ENCODE measurements around the gene PISD.
"Not testable (repeated sequence)": the region's sequence is repeated elsewhere in the genome, so short reads cannot be mapped to it uniquely, and the experiment has no call there.

PISD gene

DNA sequence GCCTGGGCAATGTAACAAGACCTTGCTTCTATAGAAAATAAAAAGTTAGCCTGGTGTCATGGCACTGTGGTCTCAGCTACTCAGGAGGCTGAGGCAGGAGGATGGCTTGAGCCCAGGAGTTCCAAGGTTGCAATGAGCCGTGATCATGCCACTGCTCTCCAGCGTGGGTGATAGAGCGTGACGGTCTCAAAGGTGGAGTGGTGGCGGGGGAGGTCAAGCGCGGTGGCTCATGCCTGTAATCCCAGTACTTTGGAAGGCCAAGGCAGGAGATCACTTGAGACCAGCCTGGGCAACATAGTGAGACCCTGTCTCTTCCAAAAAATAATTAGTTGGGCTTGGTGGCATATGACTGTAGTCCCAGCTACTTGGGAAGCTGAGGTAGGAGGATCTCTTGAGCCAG is 16.7 kb upstream of the PISD start:
- no peaks in the 10 kb centered on the region for H3K27me3 ChIP-seq (ENCODE audit: control insufficient read depth, insufficient read depth, low read length)
- H3K9ac ChIP-seq (ENCODE audit: low read length) = no peak overlapping the region
- H3K36me3 ChIP-seq (ENCODE audit: control insufficient read depth, insufficient read depth, low read length) = no peaks in the 10 kb centered on the region
- no peaks in the 10 kb centered on the region for H3K9me3 ChIP-seq (ENCODE audit: control insufficient read depth, low read length)
- peaks cover 7% of the 10 kb centered on the region for H3K4me1 ChIP-seq (ENCODE audit: control insufficient read depth, insufficient read depth, low read length)
- no peak overlapping the region for H3K4me3 ChIP-seq (ENCODE audit: low read length)

DNA sequence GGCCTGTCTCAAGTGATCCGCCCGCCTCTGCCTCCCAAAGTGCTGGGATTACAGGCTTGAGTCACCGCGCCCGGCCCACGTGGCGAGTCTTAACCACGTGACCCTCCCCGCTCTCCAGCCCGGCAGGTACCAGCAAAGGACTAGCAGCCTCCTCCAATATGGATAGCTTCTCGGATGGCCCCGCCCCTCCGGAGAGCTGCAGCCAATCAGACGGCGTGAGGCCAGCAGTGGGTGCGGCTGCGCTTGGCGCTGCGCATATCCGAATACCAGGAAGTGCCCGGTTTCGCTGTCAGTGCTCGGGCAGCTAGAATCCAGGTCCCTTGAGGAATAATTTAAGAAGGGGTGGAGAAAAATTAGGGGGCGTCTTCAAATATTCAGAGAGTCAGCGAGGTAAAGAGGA is 14.7 kb upstream of the PISD start:
- H3K27me3 ChIP-seq (ENCODE audit: control insufficient read depth, insufficient read depth, low read length) = no peaks in the 10 kb centered on the region
- no peaks in the 10 kb centered on the region for H3K36me3 ChIP-seq (ENCODE audit: control insufficient read depth, insufficient read depth, low read length)
- H3K9ac ChIP-seq (ENCODE audit: low read length) = peak overlapping the region; percentile 60
- H3K4me3 ChIP-seq (ENCODE audit: low read length) = peak overlapping the region; percentile 16
- H3K4me1 ChIP-seq (ENCODE audit: control insufficient read depth, insufficient read depth, low read length) = peaks cover 7% of the 10 kb centered on the region
- H3K9me3 ChIP-seq (ENCODE audit: control insufficient read depth, low read length) = no peaks in the 10 kb centered on the region

DNA sequence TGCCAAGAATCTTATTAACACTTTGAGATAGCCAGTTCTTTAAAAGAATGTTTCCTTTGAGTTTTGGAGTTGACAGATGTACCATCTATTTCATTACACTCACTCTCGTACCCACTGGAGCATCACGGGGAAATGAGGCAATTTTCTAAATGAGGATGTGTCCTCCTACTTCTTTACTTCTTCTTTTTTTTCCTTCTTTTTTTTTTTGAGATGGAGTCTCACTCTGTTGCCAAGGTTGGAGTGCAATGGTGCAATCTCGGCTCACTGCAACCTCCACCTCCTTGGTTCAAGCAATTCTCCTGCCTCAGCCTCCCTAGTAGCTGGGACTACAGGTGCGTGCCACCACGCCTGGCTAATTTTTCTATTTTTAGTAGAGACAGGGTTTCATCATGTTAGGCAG is 12.2 kb upstream of the PISD start:
- H3K36me3 ChIP-seq (ENCODE audit: control insufficient read depth, insufficient read depth, low read length); H3K27me3 ChIP-seq (ENCODE audit: control insufficient read depth, insufficient read depth, low read length); H3K4me3 ChIP-seq (ENCODE audit: low read length); H3K9ac ChIP-seq (ENCODE audit: low read length); H3K9me3 ChIP-seq (ENCODE audit: control insufficient read depth, low read length); H3K4me1 ChIP-seq (ENCODE audit: control insufficient read depth, insufficient read depth, low read length): not testable (repeated sequence)

DNA sequence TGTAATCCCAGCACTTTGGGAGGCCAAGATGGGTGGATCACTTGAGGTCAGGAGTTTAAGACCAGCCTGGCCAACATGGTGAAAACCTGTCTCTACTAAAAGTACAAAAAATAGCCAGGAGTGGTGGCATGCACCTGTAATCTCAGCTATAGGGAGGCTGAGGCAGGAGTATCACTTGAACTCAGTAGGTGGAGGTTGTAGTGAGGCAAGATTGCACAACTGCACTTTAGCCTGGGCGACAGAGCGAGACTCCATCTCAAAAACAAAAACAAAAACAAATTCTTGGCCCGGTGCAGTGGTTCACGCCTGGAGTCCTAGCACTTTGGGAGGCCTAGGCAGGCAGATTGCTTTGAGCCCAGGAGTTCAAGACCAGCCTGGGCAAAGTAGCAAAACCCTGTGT is 6.8 kb upstream of the PISD start:
- not testable (repeated sequence) for H3K4me3 ChIP-seq (ENCODE audit: low read length); H3K4me1 ChIP-seq (ENCODE audit: control insufficient read depth, insufficient read depth, low read length); H3K27me3 ChIP-seq (ENCODE audit: control insufficient read depth, insufficient read depth, low read length); H3K9ac ChIP-seq (ENCODE audit: low read length); H3K36me3 ChIP-seq (ENCODE audit: control insufficient read depth, insufficient read depth, low read length); H3K9me3 ChIP-seq (ENCODE audit: control insufficient read depth, low read length)

DNA sequence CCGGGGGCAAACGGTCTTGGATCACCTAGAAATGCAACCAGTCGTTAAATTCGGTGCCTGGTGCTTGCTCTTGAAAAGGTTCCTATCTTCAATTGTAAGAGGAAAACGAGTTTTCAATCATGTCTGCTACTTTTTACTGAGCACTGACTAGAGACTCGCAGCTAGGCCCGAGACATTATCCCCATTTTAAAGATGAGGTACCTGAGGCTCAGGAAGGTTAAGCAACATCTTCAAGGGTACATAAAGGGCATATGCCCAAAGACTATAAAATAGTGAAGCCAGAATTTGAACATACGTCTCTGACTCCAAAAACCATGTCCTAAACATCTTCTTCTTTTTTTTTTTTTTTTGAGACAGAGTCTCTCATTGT is 638 bp upstream of the PISD start:
- peaks cover 21% of the 10 kb centered on the region for H3K4me1 ChIP-seq (ENCODE audit: control insufficient read depth, insufficient read depth, low read length)
- H3K27me3 ChIP-seq (ENCODE audit: control insufficient read depth, insufficient read depth, low read length) = no peaks in the 10 kb centered on the region
- no peaks in the 10 kb centered on the region for H3K9me3 ChIP-seq (ENCODE audit: control insufficient read depth, low read length)
- H3K4me3 ChIP-seq (ENCODE audit: low read length) = peak overlapping the region; percentile 37
- H3K9ac ChIP-seq (ENCODE audit: low read length) = peak overlapping the region; percentile 77
- H3K36me3 ChIP-seq (ENCODE audit: control insufficient read depth, insufficient read depth, low read length) = no peaks in the 10 kb centered on the region

DNA sequence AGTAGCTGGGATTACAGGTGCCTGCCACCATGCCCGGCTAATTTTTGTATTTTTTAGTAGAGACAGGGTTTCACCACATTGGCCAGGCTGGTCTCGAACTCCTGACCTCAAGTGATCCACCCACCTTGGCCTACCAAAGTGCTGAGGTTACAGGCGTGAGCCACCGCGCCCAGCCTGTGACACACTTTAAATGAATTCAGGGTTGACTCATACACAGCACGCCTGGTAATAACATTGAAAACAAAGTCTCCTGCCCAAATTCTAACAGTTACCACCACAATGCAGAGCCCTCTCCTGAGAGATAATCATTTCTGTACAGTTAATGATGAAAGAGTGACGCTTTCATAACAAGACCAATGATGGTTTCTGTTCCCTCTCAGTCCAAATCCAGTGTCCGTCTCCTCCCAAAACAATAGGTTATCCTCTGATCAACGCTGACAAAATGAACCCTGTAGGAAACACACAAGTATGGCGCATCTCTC is 1.1 kb downstream of the PISD start:
- Histone ChIP-seq H3K9ac (ENCODE audit: low read length) (peak overlapping the region; percentile 77), H3K4me1 (ENCODE audit: control insufficient read depth, insufficient read depth, low read length) (peaks cover 21% of the 10 kb centered on the region), H3K4me3 (ENCODE audit: low read length) (peak overlapping the region; percentile 37)
- not testable (repeated sequence) for H3K9me3 ChIP-seq (ENCODE audit: control insufficient read depth, low read length); H3K36me3 ChIP-seq (ENCODE audit: control insufficient read depth, insufficient read depth, low read length); H3K27me3 ChIP-seq (ENCODE audit: control insufficient read depth, insufficient read depth, low read length)

DNA sequence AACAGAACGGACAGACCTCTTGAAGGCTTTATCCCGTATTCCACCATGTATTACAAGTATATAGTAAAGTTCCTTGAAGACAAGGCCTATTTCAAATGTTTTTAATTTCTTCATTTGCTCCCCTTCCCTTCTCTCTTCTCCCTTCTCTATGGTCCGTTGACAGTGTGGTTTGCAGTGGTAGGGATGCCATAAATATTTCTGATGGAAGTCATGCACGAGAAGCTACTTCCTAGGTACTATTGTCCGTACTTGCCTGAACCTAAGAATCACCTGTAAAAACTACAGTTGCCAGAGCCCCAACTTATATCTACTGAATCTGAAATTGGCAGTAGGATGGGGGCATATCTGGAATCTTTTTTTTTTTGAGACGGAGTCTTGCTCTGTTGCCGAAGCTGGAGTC is 2.8 kb downstream of the PISD start:
- Histone ChIP-seq H3K36me3 (ENCODE audit: control insufficient read depth, insufficient read depth, low read length) (no peaks in the 10 kb centered on the region), H3K9me3 (ENCODE audit: control insufficient read depth, low read length) (no peaks in the 10 kb centered on the region), H3K9ac (ENCODE audit: low read length) (no peak overlapping the region), H3K4me1 (ENCODE audit: control insufficient read depth, insufficient read depth, low read length) (peaks cover 16% of the 10 kb centered on the region), H3K27me3 (ENCODE audit: control insufficient read depth, insufficient read depth, low read length) (no peaks in the 10 kb centered on the region), H3K4me3 (ENCODE audit: low read length) (no peak overlapping the region)

DNA sequence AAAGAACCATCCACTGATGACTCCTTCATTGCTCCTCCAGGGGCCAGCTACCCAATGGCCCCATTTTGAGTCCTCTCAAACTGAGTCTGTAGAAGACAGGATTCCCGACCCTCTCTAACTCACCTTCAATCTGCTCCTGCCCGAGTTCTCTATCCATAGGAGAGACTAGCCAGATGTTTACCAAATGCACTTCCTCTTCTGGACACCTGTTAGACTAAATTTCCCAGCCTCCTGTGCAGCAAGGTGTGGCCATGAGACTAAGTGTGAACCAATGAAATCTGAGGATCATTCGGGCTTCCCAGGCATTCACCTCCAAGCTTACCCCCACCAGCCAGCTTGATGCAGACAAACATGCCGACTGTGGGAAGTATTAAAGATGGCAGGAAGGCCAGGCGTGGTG is 7.6 kb downstream of the PISD start:
- H3K9me3 ChIP-seq (ENCODE audit: control insufficient read depth, low read length) = no peaks in the 10 kb centered on the region
- H3K27me3 ChIP-seq (ENCODE audit: control insufficient read depth, insufficient read depth, low read length) = no peaks in the 10 kb centered on the region
- H3K4me3 ChIP-seq (ENCODE audit: low read length) = no peak overlapping the region
- H3K4me1 ChIP-seq (ENCODE audit: control insufficient read depth, insufficient read depth, low read length) = peaks cover 16% of the 10 kb centered on the region
- H3K9ac ChIP-seq (ENCODE audit: low read length) = no peak overlapping the region
- H3K36me3 ChIP-seq (ENCODE audit: control insufficient read depth, insufficient read depth, low read length) = no peaks in the 10 kb centered on the region

DNA sequence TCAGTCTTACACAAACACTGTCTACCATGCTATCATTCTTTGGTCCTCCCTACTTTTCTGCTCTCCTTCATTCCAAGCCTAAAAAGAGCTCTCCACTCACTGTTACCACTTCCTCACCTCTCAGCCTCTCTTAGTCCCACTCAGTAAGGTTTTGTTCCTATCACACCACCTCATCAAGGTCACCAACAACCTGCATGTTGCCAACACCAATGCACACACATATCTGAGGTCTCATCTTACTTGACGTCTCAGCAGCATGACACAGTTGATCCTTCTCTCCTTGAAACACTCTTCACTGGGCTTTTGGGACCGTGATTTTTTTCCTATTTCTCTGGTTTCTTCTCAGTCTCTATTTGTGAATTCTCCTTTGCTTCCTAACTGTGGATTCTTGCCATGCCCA is 8.1 kb downstream of the PISD start:
- Histone ChIP-seq H3K9me3 (ENCODE audit: control insufficient read depth, low read length) (no peaks in the 10 kb centered on the region), H3K4me1 (ENCODE audit: control insufficient read depth, insufficient read depth, low read length) (peaks cover 16% of the 10 kb centered on the region), H3K36me3 (ENCODE audit: control insufficient read depth, insufficient read depth, low read length) (no peaks in the 10 kb centered on the region), H3K4me3 (ENCODE audit: low read length) (no peak overlapping the region), H3K9ac (ENCODE audit: low read length) (no peak overlapping the region), H3K27me3 (ENCODE audit: control insufficient read depth, insufficient read depth, low read length) (no peaks in the 10 kb centered on the region)

DNA sequence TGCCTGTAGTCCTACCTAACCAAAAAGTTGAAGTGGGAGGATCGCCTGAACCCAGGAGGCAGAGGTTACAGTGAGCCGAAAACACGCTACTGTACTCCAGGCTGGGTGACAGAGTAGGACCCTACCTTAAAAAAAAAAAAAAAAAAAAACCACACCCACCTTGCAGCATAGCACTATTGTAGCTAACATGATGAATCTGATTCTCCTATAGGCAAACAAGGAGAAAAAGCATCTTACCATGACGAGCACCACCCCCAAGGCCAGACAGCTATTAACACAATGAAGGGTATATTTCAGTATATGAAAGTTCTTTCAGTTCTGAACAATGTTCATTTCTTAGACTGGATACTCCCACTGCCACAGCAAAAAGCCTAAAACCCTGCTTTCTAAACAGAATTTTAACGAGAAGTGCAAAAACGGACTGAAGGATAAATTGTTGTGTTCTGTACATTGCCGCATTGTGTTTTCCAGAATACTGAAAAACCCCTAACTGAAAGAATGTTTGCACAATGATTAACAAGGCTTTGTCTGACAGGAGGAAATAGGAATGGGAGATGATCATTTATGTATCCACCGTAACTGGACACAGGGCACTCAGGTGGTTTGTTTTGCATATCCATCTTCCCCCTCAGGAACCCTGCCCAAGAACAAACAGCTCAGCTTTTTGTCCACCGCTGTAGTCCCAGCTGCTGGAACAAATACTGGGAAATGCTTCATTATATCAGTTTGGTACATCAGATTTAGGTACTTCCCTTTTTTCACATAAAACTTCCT is 8.9 kb downstream of the PISD start:
- H3K9me3 ChIP-seq (ENCODE audit: control insufficient read depth, low read length) = no peaks in the 10 kb centered on the region
- H3K27me3 ChIP-seq (ENCODE audit: control insufficient read depth, insufficient read depth, low read length) = no peaks in the 10 kb centered on the region
- peaks cover under 1% of the 10 kb centered on the region for H3K36me3 ChIP-seq (ENCODE audit: control insufficient read depth, insufficient read depth, low read length)
- H3K4me3 ChIP-seq (ENCODE audit: low read length) = no peak overlapping the region
- H3K4me1 ChIP-seq (ENCODE audit: control insufficient read depth, insufficient read depth, low read length) = peaks cover 16% of the 10 kb centered on the region
- no peak overlapping the region for H3K9ac ChIP-seq (ENCODE audit: low read length)

DNA sequence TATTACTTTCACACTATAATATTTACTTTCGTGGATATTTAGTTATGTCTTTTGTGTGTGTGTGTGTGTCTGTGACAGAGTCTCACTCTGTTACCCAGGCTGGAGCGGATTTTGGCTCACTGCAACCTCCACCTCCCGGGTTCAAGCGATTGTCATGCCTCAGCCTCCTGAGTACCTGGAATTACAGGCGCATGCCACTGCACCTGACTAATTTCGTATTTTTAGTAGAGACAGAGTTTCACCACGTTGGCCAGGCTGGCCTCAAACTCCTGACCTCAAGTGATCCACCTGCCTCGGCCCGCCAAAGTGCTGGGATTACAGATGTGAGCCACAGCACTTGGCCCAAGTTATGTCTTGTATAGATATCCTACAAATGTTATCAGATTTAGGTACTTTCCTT is 9.9 kb downstream of the PISD start:
- peaks cover 10% of the 10 kb centered on the region for H3K36me3 ChIP-seq (ENCODE audit: control insufficient read depth, insufficient read depth, low read length)
- no peak overlapping the region for H3K9ac ChIP-seq (ENCODE audit: low read length)
- H3K9me3 ChIP-seq (ENCODE audit: control insufficient read depth, low read length) = no peaks in the 10 kb centered on the region
- H3K4me3 ChIP-seq (ENCODE audit: low read length) = no peak overlapping the region
- no peaks in the 10 kb centered on the region for H3K27me3 ChIP-seq (ENCODE audit: control insufficient read depth, insufficient read depth, low read length)
- peaks cover 16% of the 10 kb centered on the region for H3K4me1 ChIP-seq (ENCODE audit: control insufficient read depth, insufficient read depth, low read length)

DNA sequence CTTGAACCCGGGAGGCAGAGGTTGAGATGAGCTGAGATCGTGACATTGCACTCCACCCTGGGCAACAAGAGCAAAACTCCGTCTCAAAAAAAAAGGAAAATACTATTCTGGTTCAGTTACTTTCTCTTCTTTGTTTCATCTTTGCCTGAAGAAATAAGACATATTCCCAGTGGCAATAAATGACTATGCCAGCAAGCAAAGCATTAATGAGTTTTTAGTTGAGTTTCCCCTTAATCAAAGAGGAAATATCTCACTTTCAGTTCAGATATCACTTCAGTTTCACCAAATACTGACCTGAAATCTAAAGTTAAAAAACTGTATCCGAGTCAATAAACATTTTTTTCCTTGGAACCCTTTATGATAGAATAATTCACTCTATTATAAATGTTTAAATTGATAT is 10.4 kb downstream of the PISD start:
- peaks cover 10% of the 10 kb centered on the region for H3K36me3 ChIP-seq (ENCODE audit: control insufficient read depth, insufficient read depth, low read length)
- no peak overlapping the region for H3K4me3 ChIP-seq (ENCODE audit: low read length)
- H3K9me3 ChIP-seq (ENCODE audit: control insufficient read depth, low read length) = no peaks in the 10 kb centered on the region
- no peak overlapping the region for H3K9ac ChIP-seq (ENCODE audit: low read length)
- H3K27me3 ChIP-seq (ENCODE audit: control insufficient read depth, insufficient read depth, low read length) = no peaks in the 10 kb centered on the region
- peaks cover 16% of the 10 kb centered on the region for H3K4me1 ChIP-seq (ENCODE audit: control insufficient read depth, insufficient read depth, low read length)

DNA sequence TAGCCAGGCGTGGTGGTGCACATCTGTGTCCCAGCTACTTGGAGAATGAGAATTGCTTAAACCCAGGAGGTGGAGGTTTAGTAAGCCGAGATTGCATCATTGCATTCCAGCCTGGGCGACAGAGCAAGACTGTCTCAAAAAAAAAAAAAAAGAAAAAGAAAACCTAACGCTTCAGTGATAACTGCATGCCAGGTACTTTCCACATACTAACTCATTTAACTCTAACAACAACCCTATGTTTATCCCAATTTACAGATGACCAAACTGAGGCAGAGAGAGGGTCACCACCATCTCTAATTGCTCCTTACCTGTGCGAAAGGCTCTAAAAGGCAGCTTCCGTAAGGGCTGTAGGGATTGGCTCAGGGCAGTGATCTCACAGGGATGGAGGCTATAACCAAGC is 11.6 kb downstream of the PISD start:
- Histone ChIP-seq H3K4me1 (ENCODE audit: control insufficient read depth, insufficient read depth, low read length) (peaks cover 16% of the 10 kb centered on the region), H3K4me3 (ENCODE audit: low read length) (no peak overlapping the region), H3K27me3 (ENCODE audit: control insufficient read depth, insufficient read depth, low read length) (no peaks in the 10 kb centered on the region), H3K36me3 (ENCODE audit: control insufficient read depth, insufficient read depth, low read length) (peaks cover 10% of the 10 kb centered on the region), H3K9me3 (ENCODE audit: control insufficient read depth, low read length) (no peaks in the 10 kb centered on the region), H3K9ac (ENCODE audit: low read length) (no peak overlapping the region)
